WTC11 (cell line): ENCODE data around the gene CD300E. TPM values are rescaled to one million over a fixed set of nuclear protein-coding genes. Genes with fewer than 3 reads are reported as not detected.

Source experiments
- ATF1 ChIP-seq: sonication (generic); formaldehyde crosslinking; IDR thresholded peaks from 2 replicates; pipeline ENCODE4 v1.8.1; 2023; ENCODE audit warnings: mild to moderate bottlenecking, moderate library complexity, missing genetic modification reagents
- CBFB ChIP-seq: sonication (generic); formaldehyde crosslinking; IDR thresholded peaks from 2 replicates; pipeline ENCODE4 v1.8.1; 2022; ENCODE audit warnings: mild to moderate bottlenecking, low read depth, missing genetic modification reagents
- EMX1 ChIP-seq: fragments of 250-450 bp; sonication (Bioruptor Pico); IDR thresholded peaks from 2 replicates; pipeline ENCODE4 v1.8.0; 2021; ENCODE audit warnings: mild to moderate bottlenecking
- ESRRA ChIP-seq: sonication (generic); formaldehyde crosslinking; IDR thresholded peaks from 2 replicates; pipeline ENCODE4 v1.8.1; 2022; ENCODE audit warnings: mild to moderate bottlenecking, missing genetic modification reagents, borderline replicate concordance
- GABPB1 ChIP-seq: sonication (generic); formaldehyde crosslinking; IDR thresholded peaks from 2 replicates; pipeline ENCODE4 v1.8.1; 2023; ENCODE audit warnings: mild to moderate bottlenecking, missing genetic modification reagents
- HMGA2 ChIP-seq: fragments of 250-450 bp; sonication (Bioruptor Pico); IDR thresholded peaks from 2 replicates; pipeline ENCODE4 v1.4.0; 2021; ENCODE audit warnings: mild to moderate bottlenecking, moderate library complexity
- IRF2 ChIP-seq: sonication (generic); formaldehyde crosslinking; IDR thresholded peaks from 2 replicates; pipeline ENCODE4 v1.8.0; 2022; ENCODE audit warnings: low read depth, missing genetic modification reagents, borderline replicate concordance
- JAZF1 ChIP-seq: fragments of 250-450 bp; sonication (Bioruptor Pico); IDR thresholded peaks from 2 replicates; pipeline ENCODE4 v1.9.0; 2021; ENCODE audit warnings: moderate library complexity, mild to moderate bottlenecking, inconsistent platforms
- NFYB ChIP-seq: sonication (generic); formaldehyde crosslinking; conservative IDR thresholded peaks from 2 replicates; pipeline ENCODE4 v1.8.0; 2022; ENCODE audit warnings: low read depth, missing genetic modification reagents
- NR1H2 ChIP-seq: sonication (generic); formaldehyde crosslinking; IDR thresholded peaks from 2 replicates; pipeline ENCODE4 v1.9.0; 2021; ENCODE audit warnings: mild to moderate bottlenecking, moderate library complexity, missing genetic modification reagents
- OVOL2 ChIP-seq: fragments of 250-450 bp; sonication (Bioruptor Pico); IDR thresholded peaks from 2 replicates; pipeline ENCODE4 v1.9.0; 2021; ENCODE audit warnings: mild to moderate bottlenecking, borderline replicate concordance
- RORB ChIP-seq: fragments of 250-450 bp; sonication (Bioruptor Pico); IDR thresholded peaks from 2 replicates; pipeline ENCODE4 v1.9.0; 2021; ENCODE audit warnings: mild to moderate bottlenecking
- SMAD3 ChIP-seq: sonication (generic); formaldehyde crosslinking; IDR thresholded peaks from 2 replicates; pipeline ENCODE4 v1.8.0; 2022; ENCODE audit warnings: missing genetic modification reagents, mild to moderate bottlenecking, borderline replicate concordance
- SMAD4 ChIP-seq: sonication (generic); formaldehyde crosslinking; IDR thresholded peaks from 2 replicates; pipeline ENCODE4 v1.8.0; 2022; ENCODE audit warnings: mild to moderate bottlenecking, missing genetic modification reagents
- SP1 ChIP-seq: sonication (generic); formaldehyde crosslinking; conservative IDR thresholded peaks from 2 replicates; pipeline ENCODE4 v1.8.1; 2022; ENCODE audit warnings: missing genetic modification reagents
- ZBTB21 ChIP-seq: sonication (generic); formaldehyde crosslinking; IDR thresholded peaks from 2 replicates; pipeline ENCODE4 v1.8.1; 2023; ENCODE audit warnings: mild to moderate bottlenecking, missing genetic modification reagents, borderline replicate concordance
- ZNF232 ChIP-seq: sonication (generic); formaldehyde crosslinking; IDR thresholded peaks from 2 replicates; pipeline ENCODE4 v1.8.0; 2022; ENCODE audit warnings: mild to moderate bottlenecking, missing genetic modification reagents
- ZNF317 ChIP-seq: sonication (generic); formaldehyde crosslinking; IDR thresholded peaks from 2 replicates; pipeline ENCODE4 v1.8.1; 2023; ENCODE audit warnings: low read depth, mild to moderate bottlenecking, moderate library complexity, missing genetic modification reagents, borderline replicate concordance
- total RNA-seq: library from RNA; stranded (reverse); gene quantifications from 3 replicates; pipeline ENCODE4 v1.2.3, GENCODE V29; 2021
- TF ChIP-seq, protein P1 (sequence below): sonication (generic); formaldehyde crosslinking; IDR thresholded peaks from 2 replicates; pipeline ENCODE4 v1.8.0; 2022; ENCODE audit warnings: mild to moderate bottlenecking, missing genetic modification reagents
- TF ChIP-seq, protein P2 (sequence below): sonication (generic); formaldehyde crosslinking; IDR thresholded peaks from 2 replicates; pipeline ENCODE4 v1.8.1; 2023; ENCODE audit warnings: mild to moderate bottlenecking, missing genetic modification reagents, moderate library complexity
- TF ChIP-seq, protein P3 (sequence below): sonication (generic); formaldehyde crosslinking; IDR thresholded peaks from 2 replicates; pipeline ENCODE4 v1.8.0; 2023; ENCODE audit warnings: missing genetic modification reagents
- TF ChIP-seq, protein P4 (sequence below): fragments of 250-450 bp; sonication (Bioruptor Pico); IDR thresholded peaks from 2 replicates; pipeline ENCODE4 v2.1.2; 2022; ENCODE audit warnings: mild to moderate bottlenecking, moderate library complexity
- TF ChIP-seq, protein P5 (sequence below): sonication (generic); formaldehyde crosslinking; IDR thresholded peaks from 2 replicates; pipeline ENCODE4 v1.8.1; 2023; ENCODE audit warnings: mild to moderate bottlenecking, missing genetic modification reagents
- TF ChIP-seq, protein P6 (sequence below): fragments of 250-450 bp; sonication (Bioruptor Pico); IDR thresholded peaks from 2 replicates; pipeline ENCODE4 v1.9.0; 2021; ENCODE audit warnings: mild to moderate bottlenecking, borderline replicate concordance
- TF ChIP-seq, protein P7 (sequence below): sonication (generic); formaldehyde crosslinking; IDR thresholded peaks from 2 replicates; pipeline ENCODE4 v1.8.1; 2022; ENCODE audit warnings: missing genetic modification reagents, borderline replicate concordance

Gene CD300E
- total RNA-seq, 1 experiment from 2014 or later, result not detected

DNA sequence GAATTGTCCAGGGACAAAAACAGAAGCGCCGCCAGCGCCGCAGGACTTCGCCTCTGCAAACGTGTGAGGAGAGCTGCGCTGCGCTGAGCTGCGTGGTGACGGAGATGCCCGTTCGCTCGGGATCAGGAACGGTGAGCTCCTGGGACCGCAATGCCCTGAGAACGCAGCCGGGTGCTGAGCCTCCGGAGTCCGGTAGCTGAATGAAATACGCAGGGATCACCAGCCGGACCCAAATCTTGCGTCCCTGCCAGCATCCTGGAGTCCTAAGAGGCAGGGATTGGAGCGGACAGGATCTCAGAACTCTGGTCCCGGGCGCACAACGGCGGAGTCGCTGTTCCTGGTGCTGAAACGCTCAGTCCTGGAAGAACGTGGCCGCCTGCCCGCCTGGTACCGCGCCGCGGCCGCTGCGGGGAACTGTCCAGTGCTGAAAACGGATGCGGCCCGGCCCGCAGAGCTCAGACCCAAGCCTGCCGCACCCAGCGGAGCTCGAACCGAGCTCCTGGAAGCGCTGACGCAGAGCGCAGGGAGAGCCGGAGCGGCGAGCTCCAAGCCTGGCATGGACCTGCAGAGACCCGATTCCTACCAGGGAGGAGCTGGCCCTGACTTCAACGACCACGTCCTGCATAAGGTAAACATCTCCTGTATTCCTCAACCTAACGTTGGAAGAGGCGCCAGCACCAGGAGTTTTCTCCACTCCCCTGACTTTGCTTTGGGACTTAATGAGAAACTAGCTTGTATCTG lies 47.7 kb upstream of the CD300E start (continued):
- TF ChIP-seq, protein P1, sequence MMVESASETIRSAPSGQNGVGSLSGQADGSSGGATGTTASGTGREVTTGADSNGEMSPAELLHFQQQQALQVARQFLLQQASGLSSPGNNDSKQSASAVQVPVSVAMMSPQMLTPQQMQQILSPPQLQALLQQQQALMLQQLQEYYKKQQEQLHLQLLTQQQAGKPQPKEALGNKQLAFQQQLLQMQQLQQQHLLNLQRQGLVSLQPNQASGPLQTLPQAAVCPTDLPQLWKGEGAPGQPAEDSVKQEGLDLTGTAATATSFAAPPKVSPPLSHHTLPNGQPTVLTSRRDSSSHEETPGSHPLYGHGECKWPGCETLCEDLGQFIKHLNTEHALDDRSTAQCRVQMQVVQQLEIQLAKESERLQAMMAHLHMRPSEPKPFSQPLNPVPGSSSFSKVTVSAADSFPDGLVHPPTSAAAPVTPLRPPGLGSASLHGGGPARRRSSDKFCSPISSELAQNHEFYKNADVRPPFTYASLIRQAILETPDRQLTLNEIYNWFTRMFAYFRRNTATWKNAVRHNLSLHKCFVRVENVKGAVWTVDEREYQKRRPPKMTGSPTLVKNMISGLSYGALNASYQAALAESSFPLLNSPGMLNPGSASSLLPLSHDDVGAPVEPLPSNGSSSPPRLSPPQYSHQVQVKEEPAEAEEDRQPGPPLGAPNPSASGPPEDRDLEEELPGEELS (CRISPR knock-in tag), result peak; percentile 100
- TF ChIP-seq EMX1 (CRISPR knock-in tag) (no peak; the same call in 1 of the 2 replicates), ZNF317 (CRISPR knock-in tag) (peak; percentile 92), SMAD4 (peak; percentile 99), NR1H2 (peak; percentile 96), ATF1 (CRISPR knock-in tag) (peak; percentile 99), HMGA2 (CRISPR knock-in tag) (no peak), SMAD3 (CRISPR knock-in tag) (peak; percentile 100), RORB (CRISPR knock-in tag) (no peak), ESRRA (CRISPR knock-in tag) (peak; percentile 100), ZNF232 (CRISPR knock-in tag) (peak; percentile 100), SP1 (CRISPR knock-in tag) (peak; percentile 97), JAZF1 (CRISPR knock-in tag) (no peak), IRF2 (CRISPR knock-in tag) (peak; percentile 96; the same call in 1 of the 2 replicates), OVOL2 (no peak), CBFB (CRISPR knock-in tag) (peak; percentile 100), NFYB (peak; percentile 76), GABPB1 (CRISPR knock-in tag) (peak; percentile 97), ZBTB21 (peak; percentile 98)
- TF ChIP-seq, protein P2, sequence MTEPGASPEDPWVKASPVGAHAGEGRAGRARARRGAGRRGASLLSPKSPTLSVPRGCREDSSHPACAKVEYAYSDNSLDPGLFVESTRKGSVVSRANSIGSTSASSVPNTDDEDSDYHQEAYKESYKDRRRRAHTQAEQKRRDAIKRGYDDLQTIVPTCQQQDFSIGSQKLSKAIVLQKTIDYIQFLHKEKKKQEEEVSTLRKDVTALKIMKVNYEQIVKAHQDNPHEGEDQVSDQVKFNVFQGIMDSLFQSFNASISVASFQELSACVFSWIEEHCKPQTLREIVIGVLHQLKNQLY (CRISPR knock-in tag), result peak; percentile 99
- TF ChIP-seq, protein P3, sequence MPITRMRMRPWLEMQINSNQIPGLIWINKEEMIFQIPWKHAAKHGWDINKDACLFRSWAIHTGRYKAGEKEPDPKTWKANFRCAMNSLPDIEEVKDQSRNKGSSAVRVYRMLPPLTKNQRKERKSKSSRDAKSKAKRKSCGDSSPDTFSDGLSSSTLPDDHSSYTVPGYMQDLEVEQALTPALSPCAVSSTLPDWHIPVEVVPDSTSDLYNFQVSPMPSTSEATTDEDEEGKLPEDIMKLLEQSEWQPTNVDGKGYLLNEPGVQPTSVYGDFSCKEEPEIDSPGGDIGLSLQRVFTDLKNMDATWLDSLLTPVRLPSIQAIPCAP (CRISPR knock-in tag), result peak; percentile 99
- TF ChIP-seq, protein P4, sequence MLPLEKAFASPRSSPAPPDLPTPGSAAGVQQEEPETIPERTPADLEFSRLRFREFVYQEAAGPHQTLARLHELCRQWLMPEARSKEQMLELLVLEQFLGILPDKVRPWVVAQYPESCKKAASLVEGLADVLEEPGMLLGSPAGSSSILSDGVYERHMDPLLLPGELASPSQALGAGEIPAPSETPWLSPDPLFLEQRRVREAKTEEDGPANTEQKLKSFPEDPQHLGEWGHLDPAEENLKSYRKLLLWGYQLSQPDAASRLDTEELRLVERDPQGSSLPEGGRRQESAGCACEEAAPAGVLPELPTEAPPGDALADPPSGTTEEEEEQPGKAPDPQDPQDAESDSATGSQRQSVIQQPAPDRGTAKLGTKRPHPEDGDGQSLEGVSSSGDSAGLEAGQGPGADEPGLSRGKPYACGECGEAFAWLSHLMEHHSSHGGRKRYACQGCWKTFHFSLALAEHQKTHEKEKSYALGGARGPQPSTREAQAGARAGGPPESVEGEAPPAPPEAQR (CRISPR knock-in tag), result peak; percentile 96
- TF ChIP-seq, protein P5, sequence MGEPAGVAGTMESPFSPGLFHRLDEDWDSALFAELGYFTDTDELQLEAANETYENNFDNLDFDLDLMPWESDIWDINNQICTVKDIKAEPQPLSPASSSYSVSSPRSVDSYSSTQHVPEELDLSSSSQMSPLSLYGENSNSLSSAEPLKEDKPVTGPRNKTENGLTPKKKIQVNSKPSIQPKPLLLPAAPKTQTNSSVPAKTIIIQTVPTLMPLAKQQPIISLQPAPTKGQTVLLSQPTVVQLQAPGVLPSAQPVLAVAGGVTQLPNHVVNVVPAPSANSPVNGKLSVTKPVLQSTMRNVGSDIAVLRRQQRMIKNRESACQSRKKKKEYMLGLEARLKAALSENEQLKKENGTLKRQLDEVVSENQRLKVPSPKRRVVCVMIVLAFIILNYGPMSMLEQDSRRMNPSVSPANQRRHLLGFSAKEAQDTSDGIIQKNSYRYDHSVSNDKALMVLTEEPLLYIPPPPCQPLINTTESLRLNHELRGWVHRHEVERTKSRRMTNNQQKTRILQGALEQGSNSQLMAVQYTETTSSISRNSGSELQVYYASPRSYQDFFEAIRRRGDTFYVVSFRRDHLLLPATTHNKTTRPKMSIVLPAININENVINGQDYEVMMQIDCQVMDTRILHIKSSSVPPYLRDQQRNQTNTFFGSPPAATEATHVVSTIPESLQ (CRISPR knock-in tag), result peak; percentile 97
- TF ChIP-seq, protein P6, sequence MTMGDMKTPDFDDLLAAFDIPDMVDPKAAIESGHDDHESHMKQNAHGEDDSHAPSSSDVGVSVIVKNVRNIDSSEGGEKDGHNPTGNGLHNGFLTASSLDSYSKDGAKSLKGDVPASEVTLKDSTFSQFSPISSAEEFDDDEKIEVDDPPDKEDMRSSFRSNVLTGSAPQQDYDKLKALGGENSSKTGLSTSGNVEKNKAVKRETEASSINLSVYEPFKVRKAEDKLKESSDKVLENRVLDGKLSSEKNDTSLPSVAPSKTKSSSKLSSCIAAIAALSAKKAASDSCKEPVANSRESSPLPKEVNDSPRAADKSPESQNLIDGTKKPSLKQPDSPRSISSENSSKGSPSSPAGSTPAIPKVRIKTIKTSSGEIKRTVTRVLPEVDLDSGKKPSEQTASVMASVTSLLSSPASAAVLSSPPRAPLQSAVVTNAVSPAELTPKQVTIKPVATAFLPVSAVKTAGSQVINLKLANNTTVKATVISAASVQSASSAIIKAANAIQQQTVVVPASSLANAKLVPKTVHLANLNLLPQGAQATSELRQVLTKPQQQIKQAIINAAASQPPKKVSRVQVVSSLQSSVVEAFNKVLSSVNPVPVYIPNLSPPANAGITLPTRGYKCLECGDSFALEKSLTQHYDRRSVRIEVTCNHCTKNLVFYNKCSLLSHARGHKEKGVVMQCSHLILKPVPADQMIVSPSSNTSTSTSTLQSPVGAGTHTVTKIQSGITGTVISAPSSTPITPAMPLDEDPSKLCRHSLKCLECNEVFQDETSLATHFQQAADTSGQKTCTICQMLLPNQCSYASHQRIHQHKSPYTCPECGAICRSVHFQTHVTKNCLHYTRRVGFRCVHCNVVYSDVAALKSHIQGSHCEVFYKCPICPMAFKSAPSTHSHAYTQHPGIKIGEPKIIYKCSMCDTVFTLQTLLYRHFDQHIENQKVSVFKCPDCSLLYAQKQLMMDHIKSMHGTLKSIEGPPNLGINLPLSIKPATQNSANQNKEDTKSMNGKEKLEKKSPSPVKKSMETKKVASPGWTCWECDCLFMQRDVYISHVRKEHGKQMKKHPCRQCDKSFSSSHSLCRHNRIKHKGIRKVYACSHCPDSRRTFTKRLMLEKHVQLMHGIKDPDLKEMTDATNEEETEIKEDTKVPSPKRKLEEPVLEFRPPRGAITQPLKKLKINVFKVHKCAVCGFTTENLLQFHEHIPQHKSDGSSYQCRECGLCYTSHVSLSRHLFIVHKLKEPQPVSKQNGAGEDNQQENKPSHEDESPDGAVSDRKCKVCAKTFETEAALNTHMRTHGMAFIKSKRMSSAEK, result 0 out of 2 replicates have a peak, but pooled peaks have one; percentile 79
- TF ChIP-seq, protein P7, sequence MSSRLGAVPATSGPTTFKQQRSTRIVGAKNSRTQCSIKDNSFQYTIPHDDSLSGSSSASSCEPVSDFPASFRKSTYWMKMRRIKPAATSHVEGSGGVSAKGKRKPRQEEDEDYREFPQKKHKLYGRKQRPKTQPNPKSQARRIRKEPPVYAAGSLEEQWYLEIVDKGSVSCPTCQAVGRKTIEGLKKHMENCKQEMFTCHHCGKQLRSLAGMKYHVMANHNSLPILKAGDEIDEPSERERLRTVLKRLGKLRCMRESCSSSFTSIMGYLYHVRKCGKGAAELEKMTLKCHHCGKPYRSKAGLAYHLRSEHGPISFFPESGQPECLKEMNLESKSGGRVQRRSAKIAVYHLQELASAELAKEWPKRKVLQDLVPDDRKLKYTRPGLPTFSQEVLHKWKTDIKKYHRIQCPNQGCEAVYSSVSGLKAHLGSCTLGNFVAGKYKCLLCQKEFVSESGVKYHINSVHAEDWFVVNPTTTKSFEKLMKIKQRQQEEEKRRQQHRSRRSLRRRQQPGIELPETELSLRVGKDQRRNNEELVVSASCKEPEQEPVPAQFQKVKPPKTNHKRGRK (CRISPR knock-in tag), result peak; percentile 98
